GM18526 (cell line): Measurements from ENCODE around the gene CMTM5.

Experiments
- POLR2A ChIP-seq: IDR thresholded peaks from 3 replicates; pipeline ENCODE4 v1.6.1; 2011; ENCODE audit not compliant: insufficient read length; ENCODE audit errors: extremely low read depth

Gene CMTM5

GRCh38 chr14:23382731-23383440 is 6.0 kb downstream of the CMTM5 start:
- no peak for TF ChIP-seq POLR2A

DNA sequence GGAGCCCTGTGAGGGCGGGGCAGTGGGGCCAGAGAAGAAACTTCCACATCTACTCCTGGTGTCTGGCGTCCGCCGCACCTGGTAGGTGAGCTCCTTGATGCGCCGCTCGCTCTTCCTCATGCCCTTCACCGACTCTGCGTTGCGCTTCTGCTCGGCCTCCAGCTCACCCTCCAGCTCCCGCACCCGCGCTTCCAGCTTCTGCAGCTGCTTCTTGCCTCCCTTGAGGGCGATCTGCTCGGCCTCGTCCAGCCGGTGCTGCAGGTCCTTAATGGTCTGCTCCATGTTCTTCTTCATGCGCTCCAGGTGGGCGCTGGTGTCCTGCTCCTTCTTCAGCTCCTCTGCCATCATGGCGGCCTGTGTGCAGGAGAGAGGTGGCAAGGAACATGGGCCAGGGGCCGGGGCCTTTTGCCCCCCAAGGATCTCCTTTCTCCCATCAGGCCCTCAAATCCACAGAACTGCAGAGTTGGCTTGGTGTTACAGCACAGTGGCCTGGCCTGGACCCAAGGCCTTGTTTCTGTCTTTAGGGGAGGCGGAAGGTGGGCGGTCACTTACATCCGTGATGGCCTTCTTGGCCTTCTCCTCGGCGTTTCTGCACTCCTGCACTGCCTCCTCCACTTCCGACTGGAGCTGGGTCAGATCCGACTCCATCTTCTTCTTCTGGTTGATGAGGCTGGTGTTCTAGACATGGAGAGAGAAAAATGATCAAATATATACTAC is 7.7 kb downstream of the CMTM5 start:
- TF ChIP-seq POLR2A, result no peak

- TF ChIP-seq POLR2A, result no peak
Observed at GRCh38 chr14:23385244-23385641, 8.4 kb downstream of the CMTM5 start.

- TF ChIP-seq POLR2A, result no peak
Observed at GRCh38 chr14:23385642-23386265, 8.9 kb downstream of the CMTM5 start.

GRCh38 chr14:23386999-23387398 is 10.2 kb downstream of the CMTM5 start:
- TF ChIP-seq POLR2A, result no peak

- no peak for TF ChIP-seq POLR2A
Observed at GRCh38 chr14:23387916-23388882, 11.4 kb downstream of the CMTM5 start.

DNA sequence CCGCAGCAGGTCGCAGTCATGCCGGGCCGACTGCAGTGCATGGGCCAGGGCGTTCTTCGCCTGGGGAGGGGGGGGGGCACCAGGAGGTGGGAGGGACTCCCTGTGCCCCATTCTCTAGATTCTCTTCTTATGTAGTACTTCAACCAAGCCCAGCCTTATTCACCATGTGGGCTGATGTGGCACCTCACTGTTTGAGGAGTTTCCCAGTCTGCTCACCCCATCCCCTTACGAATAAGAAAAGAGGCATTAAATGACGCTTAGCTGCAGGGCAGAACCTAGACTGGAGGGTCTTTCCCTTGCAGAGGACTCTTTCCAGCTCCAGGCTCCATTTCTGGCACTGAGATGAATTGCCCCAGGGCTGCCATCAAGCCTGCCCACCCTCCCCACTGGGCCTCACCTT is 12.2 kb downstream of the CMTM5 start:
- TF ChIP-seq POLR2A, result no peak

DNA sequence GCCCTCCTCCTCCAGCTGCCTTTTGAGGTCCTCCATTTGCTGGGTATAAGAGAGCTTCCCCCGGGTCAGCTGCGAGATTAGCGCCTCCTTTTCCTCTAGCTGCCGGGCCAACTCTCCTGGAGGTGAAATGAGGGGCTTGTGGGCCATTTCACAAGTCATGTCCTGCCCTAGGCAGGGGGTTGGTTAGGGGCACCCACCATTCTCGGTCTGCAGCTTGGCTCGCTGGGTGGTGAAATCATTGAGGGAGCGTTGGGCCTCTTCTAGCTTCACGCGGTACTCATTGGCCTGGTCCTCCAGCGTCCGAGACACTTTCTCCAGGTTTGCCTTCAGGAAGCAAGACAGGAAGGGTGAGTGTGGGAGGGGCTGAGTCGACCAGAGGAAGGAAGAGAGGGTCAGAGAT is 12.6 kb downstream of the CMTM5 start:
- TF ChIP-seq POLR2A, result no peak

DNA sequence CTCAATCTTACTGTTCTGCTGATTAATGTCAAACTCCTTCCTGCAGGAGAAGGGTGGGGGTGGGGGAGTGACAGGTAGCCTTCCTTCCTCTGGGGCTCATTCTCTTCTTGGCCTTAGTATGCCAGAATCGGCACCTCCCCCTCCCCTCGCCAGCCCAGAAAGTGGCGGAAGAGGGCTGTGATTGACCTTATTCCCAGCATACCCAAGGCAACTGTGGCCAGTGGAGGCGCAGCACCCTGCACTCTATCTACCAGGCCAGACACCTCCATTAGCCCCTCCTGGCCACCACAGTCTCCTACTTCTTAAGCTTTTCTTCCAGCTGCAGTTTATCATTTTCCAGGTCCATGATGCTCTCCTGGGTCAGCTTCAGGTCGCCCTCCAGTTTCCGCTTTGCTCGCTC is 15.8 kb downstream of the CMTM5 start:
- no peak for TF ChIP-seq POLR2A

GRCh38 chr14:23396126-23396525 is 19.3 kb downstream of the CMTM5 start:
- no peak for TF ChIP-seq POLR2A

GRCh38 chr14:23396781-23397407 is 20.0 kb downstream of the CMTM5 start:
- no peak for TF ChIP-seq POLR2A

DNA sequence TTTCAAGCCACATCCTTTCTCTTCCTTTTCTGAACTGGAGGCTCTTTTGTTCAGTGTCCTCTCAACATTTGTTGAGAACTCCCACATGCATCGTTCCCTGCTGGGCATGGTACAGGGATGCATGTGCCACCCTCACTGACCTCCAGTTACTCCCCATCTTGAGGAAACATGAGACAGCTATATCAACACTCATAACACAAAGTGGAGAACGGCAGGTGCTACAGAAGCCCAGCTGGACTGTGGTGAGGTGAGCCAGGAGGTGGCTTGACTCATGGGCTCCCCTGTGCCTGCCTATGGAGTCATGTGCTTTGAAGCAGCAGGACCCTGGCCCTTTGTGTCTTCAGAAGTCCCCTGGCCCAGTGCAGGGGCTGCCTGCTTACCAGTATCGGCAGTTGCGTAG is 21.5 kb downstream of the CMTM5 start:
- TF ChIP-seq POLR2A, result no peak

- no peak for TF ChIP-seq POLR2A
Observed at GRCh38 chr14:23399136-23399535, 22.3 kb downstream of the CMTM5 start.

DNA sequence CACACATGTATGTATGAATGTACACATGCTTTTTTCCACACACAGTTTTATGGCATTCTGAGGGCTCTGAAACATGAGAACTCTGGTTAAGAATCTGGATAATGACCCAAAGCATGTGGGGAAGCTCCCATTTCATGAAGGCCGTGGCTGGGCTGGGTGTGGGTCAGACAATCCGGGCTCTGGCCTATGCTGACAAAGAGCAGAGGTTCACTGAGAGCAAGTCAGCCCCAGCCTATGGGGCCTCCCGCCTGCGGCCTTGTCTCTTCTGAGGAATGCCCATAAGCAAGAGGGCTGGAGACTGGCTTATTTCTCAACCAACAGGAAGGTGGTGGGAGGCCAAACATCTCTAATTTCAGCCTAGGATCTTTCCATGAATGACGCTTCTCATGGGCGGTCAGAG is 22.7 kb downstream of the CMTM5 start:
- no peak for TF ChIP-seq POLR2A

DNA sequence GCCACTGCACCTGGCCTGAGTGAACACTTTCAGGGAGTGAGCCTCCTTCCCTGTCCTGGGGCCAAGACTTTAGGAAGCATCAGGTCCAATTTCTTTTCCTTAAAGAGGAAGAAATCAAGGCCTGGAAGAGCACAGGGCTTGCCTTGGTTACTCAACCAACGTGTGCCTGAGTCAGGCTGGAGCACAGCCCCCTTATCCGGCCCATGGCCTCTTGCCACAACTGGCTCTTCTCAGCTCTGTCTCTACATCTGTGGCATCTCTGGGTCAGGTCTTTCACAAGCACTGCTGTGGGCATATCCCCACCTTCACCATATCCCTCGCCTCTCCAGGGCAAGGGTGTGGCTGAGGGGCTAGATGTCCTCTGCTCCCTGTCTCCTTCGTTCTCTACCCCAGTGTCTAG is 24.4 kb downstream of the CMTM5 start:
- no peak for TF ChIP-seq POLR2A
